GM19467 (cell line): ENCODE measurements around the gene SULT1A2.
"Not testable (repeated sequence)": the region's sequence is repeated elsewhere in the genome, so short reads cannot be mapped to it uniquely, and the experiment has no call there.

Experiments
- ATAC-seq: cut with Tn5 transposase; IDR thresholded peaks from one replicate; pipeline ENCODE4 v1.9.1; 2021; ENCODE audit warnings: mild to moderate bottlenecking, moderate library complexity; ENCODE audit not compliant: unreplicated experiment

Gene SULT1A2

DNA sequence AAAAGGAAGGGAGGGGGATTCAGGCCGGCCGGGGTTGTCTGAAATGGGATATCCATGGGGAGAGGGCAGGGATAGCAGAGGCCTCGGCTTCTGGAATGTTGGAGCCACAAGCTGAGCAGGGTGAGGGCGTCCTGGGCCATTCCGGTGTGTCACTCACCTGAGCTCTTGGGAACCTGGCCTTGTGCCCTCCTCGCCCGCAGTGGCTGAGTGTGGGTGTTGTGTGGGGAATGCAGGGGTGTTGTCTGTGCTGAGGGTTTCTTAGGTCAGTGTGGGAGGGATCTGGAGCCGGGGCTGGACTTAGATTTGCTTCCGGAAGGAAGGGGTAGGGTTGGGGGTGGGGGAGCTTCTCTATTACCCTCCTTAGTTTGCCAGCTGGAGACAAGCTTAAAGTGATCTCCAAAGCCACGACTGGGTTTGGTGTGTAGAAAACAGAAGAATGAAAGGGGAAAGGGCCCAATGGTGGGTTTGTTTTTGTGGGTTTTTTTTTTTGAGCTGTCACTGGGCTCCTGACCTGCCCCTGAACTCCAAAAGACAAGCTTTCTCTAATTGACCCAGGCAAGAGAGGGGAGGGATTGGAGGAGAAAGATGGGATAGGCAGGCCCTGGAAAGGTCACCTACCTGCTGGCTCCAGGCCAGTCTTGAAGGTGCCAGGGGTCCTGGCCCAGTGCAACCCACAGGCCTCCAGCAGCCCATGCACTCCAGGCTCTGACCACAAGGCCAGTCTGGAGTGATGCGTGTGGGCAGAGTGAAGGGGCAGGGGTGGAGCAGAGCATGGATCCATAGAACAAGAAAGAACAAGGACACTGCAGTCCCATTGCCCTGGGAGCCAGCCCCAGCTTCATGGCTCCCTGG, at the start of gene SULT1A2:
Gene SULT1A2 (minus strand): TSS at position 211 of the 852 bp plus-strand sequence. CDS start 1,120 bp downstream, outside the sequence.
- ATAC-seq: no peak

DNA sequence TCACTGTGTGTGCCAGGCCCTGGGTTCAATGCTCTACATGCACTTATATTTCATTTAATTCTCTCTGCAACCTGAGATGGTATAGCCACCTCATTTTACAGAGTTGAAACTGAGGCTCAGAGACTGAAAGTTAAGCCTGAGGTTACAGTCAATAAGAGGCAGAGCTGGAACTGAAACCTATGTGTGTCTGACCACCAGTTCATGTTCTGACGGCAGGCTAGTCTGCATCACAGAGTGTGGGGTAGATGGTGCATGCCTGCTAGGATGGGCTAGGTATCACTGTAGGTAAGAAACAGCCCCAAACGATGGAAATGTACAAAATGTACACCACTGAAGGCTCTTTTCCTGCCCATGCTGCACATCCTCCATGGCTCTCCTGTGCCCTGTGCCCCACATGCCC, 43.1 kb upstream of the SULT1A2 start:
- ATAC-seq: not testable (repeated sequence)

DNA sequence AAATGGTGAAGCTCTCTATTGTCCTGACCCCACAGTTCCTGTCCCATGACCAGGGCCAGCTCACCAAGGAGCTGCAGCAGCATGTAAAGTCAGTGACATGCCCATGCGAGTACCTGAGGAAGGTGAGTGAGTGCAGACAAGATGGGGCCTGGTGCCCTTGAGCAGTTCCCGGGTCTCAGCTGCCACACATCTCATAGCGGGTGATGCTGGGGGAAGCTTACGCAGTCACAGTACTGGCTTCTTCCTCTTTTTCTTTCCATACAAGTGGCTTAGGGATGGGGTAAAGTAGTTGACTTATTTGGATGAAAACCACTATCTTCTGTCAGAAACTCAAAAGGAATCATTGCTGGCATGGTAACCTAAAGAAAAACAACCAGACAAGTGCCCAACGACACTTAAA, 41.5 kb upstream of the SULT1A2 start:
- ATAC-seq: not testable (repeated sequence)

DNA sequence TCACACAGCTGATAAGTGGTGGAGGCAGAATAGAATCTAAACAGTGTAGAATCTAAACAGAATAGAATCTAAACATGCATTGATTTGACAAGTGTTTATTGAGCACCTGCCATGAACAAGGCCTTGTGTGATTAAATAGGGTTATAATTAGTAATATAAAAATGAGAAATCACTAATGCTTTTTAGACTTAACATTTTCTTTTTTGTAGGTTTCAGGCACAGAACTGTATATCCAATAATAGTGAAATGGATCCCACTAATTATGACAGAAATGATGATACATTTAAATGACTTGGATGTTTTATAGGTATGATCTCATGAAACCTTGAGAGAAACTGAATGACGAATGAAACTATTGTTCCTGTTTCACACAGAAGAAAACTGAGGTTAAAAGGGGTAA, 40.9 kb upstream of the SULT1A2 start, which contains the start of gene NPIPB8:
Gene NPIPB8 (plus strand): TSS at position 301 of the 400 bp plus-strand sequence. CDS start 296 bp downstream, outside the sequence.
- ATAC-seq: not testable (repeated sequence)

DNA sequence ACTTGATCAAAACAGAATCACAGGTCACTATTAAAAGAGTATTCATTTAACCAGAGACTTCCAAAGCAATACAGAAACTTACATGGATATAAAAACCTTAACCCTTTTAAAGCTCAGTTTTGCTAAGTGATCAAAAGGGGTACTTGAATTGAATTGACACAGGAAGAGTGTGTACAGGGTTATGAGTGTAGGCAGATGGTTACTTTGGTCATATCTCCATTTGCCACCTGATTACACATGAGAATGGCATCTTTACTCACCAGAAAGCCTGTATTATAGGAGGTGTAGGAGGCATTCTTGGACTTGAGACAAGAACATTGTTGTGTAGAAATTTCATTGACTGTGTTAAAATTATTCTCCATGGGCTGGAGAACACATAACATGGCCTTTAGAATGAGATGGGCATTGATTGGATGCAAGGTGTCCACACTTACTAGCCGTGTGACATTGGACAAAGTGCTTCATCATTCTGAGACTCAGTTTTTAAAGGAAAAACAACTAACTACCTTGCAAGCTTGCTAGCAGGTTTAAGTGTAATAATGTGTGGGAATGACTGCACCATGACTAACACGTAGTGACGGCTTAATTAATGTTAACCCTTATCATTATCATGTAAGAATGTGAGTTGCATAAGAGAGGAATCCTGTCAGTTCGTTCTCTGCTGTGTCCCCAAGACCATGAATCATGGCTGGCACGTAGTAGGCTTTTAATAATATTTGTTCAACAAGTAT, 39.4 kb upstream of the SULT1A2 start:
- ATAC-seq: not testable (repeated sequence)

DNA sequence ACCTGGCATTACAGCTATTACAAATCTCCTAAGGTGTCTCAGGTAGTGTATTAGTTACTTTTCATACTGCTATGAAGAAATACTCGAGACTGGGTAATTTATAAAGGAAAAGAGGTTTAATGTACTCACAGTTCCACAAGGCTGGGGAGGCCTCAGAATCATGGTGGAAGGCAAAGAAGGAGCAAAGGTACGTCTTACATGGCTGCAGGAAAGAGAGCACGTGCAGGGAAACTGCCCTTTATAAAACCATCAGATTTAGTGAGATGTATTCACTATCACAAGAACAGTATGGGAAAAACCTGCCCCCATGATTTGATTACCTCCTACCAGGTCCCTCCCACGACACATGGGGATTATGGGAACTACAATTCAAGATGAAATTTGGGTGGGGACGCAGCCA, 34.1 kb upstream of the SULT1A2 start:
- ATAC-seq: not testable (repeated sequence)

DNA sequence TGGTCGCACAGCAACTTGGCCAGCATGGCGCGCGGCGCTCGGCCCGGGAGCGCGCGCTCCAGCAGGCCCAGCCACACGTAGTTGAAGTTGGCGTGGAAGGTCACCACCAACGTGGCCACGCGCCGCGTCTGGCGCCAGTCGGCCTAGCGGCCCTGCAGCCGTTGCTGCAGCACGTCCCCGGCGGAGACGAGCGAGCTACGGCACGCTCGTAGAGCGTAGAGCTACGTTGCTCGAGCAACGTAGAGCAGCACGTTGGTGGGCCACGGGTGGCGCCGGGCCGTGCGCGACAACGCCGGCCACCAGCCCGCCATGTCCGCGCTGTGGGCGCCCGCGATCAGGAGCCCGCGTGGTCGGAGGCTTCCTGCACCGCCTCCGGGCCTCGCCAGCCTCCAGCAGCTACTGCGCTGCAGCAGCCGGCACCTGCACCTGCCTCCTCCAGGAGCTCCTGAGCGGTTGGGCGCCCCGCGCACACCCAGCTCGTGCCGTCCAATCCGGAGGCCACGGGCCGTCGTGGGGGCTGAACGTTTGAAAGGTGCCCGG, 26.4 kb upstream of the SULT1A2 start:
- ATAC-seq: no peak

DNA sequence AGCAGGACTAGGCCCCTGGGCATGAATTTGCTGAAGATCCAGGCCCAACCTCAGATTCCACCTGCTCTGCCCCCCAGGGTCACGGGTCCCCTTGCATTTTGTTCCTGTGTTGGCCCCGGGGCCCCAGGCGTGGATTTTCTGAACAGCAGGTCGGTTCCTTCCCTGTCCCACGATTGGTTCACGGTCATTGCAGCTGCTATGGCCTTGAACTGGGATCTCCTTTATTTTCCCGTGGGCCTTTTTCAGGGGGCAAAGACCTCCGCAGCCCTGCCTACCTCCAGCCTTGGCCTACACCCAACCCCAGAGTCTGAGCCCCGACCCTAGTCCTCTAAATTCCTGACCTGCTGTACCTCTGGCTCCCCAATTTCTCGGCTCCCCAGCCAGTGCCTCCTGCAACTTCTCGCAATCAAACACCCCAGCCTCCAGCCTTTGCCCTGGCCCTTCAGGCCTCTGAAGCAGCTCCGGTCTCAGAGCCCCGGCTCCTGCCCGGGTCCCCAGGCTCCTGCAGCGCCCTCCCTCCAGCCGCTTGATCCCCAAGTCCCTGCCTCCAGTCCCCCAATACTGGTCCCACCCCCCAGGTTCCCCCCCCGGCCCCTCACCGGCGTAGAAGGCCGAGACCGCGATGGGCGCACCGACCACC, 25.8 kb upstream of the SULT1A2 start:
- not testable (repeated sequence) for ATAC-seq

DNA sequence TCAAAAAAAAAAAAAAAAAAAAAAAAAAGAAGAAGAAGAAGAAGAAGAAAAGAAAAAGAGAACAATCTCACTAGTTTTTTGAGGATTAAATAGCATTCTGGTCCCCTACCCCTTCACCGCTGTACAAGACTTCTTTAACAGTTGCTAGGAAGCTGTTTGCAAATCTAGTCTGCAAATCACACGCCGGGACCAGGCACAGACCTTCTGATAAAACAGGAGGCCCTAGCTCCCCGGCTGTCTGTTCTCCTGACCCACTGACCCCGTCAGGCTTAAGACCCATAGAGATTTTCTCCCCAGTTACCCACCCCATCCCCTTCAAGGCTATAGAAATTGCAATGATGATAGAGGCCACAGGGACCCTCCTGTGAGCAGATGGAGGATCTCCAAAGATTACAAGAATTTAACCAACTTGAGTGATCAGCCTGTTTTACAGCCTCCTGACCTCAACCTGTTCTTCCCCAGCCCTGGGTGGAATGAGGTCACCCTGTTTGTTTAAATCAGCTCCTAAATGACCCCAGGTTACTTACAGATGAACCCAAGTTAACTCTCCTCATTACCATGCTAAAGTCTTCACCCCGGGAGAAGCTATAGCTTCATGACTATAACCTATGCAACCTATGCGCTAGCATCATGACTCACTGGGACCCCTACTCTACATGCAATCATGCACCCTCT, 24.8 kb upstream of the SULT1A2 start:
- ATAC-seq: no peak

DNA sequence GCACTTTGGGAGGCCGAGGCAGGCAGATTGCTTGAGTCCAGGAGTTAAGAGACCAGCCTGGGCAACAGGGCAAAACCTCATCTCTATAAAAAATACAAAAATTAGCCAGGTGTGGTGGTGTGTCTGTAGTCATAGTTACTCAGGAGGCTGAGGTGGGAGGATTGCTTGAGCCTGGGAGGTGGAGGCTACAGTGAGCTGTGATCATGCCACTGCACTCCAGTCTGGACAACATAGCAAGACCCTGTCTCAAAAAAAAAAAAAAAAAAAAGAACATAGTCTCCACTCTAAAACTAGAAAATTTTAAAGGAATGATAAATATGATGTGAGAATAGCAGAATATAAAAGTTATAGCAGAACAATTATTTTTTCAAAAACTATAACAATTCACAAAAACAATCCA, 23.5 kb upstream of the SULT1A2 start:
- not testable (repeated sequence) for ATAC-seq

DNA sequence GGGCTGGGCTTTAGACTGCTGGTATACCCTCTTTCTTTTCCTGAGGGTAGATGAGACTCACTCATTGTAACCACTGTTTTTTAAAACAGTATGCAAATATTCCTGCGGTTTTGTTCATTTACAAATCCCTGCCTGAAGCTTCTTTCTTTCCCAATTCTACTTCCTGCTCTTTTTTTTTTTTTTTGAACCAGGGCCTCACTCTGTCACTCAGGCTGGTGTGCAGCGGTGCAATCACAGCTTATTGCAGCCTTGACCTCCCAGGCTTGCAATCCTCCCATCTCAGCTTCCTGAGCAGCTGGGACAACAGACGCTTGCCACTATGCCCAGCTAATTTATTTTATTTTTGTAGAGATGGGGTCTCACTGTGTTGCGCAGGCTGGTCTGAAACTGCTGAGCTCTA, 21.0 kb upstream of the SULT1A2 start:
- ATAC-seq: no peak

DNA sequence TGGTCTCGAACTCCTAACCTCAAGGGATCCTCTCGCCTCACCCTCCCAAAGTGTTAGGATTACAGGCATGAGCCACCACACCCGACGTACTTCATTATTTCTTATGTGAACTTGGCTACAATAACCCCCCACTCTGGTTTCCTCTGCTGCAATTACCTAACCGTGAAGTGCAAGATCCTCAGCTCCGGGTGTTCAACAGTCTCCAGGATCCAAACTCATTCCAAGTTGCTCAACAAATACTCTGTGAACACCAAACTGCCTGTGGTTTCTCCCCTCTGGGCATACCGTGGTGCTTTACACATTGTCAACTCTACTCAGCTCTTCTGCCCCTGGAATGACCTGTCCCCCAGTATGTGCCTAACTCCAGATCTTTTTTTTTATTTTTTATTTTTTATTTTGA, 19.8 kb upstream of the SULT1A2 start:
- ATAC-seq: no peak

DNA sequence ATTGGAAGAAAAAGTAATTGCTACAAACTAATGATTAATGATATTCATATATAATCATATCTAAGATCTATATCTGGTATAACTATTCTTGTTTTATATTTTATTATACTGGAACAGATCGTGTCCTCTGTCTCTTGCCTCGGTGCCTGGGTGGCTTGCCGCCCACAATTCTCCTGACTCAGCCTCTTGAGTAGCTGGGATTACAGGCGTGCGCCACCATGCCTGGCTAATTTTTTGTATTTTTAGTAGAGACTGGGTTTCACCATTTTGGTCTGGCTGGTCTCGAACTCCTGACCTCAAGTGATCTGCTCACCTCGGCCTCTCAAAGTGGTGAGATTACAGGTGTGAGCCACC, 19.4 kb upstream of the SULT1A2 start:
- ATAC-seq: not testable (repeated sequence)

DNA sequence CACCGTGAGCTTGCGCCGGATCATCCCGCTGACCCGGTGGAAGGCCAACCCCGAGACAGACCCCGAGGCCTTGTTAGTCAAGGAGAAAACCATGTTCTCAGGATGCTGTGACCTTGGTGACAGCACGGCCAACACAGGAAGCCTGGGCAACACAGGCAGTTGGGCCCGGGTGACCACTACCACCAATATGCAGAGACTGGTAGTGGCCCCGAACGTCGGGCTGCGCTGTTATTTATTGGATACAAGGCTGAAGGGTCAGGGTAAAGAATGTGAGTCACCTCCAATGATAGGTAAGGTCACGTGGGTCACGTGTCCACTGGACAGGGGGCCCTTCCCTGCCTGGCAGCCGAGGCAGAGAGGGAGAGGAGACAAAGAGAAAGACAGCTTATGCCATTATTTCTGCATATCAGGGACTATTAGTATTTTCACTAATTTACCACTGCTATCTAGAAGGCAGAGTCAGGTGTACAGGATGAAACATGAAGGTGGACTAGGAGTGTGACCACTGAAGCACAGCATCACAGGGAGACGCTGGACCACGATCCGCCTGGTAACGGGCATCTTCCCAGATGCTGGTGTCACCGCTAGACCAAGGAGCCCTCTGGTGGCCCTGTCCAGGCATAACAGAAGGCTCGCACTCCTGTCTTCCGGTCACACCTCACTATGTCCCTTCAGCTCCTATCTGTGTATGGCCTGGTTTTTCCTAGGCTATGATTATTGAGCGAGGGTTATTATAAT, 18.8 kb upstream of the SULT1A2 start:
- not testable (repeated sequence) for ATAC-seq

DNA sequence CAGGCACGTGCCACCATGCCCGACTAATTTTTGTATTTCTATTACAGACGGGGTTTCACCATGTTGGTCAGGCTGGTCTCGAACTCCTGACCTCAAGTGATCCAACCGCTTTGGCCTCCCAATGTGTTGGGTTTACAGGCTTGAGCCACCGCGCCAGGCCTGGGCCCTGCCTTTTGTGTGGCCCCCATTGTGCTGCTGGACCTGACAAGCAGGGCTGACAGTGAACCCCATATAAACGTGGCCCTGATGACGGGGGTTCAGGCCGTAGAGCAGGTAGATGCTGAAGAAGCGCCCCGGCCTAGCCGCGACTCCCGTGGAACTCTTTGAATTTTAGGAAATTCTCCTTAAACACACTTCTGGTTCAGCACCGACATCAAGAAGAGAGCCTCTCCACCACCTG, 17.7 kb upstream of the SULT1A2 start:
- ATAC-seq: not testable (repeated sequence)

DNA sequence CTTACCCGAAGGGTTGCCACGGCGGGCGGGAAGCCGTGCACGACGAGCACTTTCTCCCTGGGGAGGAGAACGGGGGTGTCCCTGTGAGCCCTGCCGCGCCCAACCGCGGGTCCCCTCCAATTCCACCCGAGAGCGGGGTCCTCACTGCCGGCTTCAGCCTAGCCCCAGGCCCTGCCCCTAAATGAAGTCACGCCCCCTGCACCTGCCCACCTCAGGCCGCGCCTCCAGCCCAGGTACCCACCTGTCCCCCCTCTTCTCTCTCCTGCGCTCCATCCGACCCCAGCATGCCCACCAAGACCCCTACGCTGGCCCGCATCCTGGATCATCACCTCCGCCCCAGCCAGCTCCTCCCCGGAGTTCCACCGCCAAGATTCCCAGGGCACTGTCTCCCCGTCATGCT, 17.1 kb upstream of the SULT1A2 start:
- ATAC-seq: not testable (repeated sequence)

DNA sequence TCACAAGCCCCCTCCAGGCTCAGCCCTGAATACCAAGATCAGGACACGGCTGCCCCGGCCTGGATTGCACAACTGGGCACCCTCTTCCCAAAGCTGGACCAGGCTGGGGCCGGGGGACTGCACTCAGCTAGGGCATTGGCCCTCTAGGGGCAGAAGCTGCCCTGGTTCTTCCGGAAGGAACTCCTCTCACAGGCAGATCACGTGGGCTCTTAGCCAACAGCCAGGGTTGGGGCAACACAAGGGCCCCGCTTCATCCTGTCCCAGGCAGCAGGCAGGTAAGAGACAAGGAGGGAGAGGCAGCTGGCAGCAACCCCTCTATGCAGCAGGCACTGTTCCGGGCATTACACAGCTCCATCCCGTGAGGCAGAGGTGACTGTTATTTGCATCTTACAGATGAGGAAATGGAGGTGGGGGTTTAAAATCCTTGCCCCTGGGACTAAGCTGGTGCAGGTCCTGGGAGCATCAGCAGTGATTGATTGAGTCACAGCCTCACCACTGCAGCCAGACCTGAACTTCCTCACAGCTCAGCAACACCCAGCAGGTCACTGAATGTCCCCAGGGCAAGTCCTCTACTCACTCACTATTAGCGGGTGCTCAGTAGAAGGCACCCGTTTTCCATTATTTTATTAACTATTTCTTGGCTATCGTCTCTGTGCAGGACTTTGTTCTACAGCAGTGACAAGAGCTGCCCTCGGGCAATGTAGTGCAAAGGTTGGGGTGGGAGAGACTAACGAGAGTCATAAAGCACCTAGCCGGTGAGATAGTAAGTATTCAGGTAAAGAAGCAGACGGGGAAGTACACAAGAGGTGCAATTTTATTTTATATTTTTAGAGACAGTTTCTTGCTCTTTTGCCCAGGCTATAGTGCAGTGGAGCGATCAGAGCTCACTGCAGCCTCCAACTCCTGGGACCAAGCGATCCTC, 15.8 kb upstream of the SULT1A2 start:
- ATAC-seq: peak; percentile 47

DNA sequence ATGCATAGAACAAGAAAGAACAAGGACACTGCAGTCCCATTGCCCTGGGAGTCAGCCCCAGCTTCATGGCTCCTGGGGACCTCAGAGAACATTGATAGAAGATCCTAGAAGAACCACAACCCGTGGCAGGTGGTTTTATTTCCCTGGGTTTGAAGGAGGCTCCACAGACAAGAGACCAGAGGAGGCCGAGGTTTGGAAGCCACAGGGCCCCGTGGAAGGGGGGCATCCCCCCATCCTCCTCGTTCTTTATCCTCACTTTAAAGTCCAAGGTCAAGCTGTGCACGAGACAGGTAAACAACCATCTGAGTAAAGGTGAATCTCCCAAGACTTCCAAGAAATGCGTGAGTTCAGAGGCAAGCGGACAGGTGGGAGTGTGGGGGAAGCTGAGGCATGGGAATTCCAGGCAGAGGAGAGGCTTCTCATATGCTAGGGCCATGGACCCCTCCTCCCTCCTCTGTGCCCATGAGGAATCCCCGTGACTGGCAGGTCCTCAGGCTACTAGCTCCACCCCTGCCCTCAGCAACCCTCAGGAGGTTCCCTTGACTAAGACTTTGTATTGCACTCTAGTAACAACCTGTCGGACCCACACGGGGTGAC, 13.8 kb upstream of the SULT1A2 start:
- ATAC-seq: no peak
